DND-41 (cell line): ENCODE results near the gene FAM83G.

Experiments used
- CTCF ChIP-seq: IDR thresholded peaks from 2 replicates; pipeline ENCODE4 v1.5.1; 2012; ENCODE audit warnings: borderline replicate concordance, low read length, moderate library complexity, mild to moderate bottlenecking; ENCODE audit not compliant: poor library complexity, severe bottlenecking; ENCODE audit errors: extremely low read depth
- EZH2 ChIP-seq: IDR thresholded peaks from 3 replicates; pipeline ENCODE4 v1.6.1; 2012; ENCODE audit warnings: borderline replicate concordance, low read depth, mild to moderate bottlenecking, moderate library complexity, low read length, inconsistent platforms; ENCODE audit not compliant: severe bottlenecking

- TF ChIP-seq CTCF (peak; percentile 12), EZH2 (no peak)
These were observed 33.7 kb downstream of the FAM83G start for GRCh38 chr17:18970582-18971480.
